ENCODE measurements around the gene KLRC2. TPM values are rescaled to one million over a fixed set of nuclear protein-coding genes. Genes with fewer than 3 reads are reported as not detected.
"Not testable (repeated sequence)": the region's sequence is repeated elsewhere in the genome, so short reads cannot be mapped to it uniquely, and the experiment has no call there.

Gene KLRC2
- total and polyA plus RNA-seq, 2 experiments from 2014 or later: 2.0 TPM; not detected in 1

DNA sequence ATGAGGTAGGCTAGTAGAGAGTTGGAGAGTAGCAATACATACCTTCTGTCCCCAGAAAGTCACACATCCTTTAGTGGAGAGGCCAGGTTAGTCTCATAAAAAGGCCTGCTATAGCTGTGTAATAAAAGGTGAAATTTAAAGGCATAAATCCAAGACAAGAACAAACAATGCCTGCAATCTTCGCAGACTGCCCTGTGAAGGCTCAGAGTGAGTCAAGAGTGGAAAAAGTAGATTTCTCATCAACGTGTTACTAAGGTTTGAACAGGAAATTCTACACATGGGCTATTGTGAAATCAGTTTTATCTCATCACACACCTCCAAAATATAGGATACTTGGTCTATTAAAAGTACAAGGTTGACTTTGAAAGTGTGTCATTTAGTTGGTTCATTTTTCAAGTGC lies 17.3 kb upstream of the KLRC2 start, which contains the start of gene KLRC1:
KLRC1 (minus strand) TSS at position 222 of the 400 bp plus-strand sequence. CDS start 2,221 bp downstream, outside the sequence.
- Histone ChIP-seq H3K36me3 (replicated peaks; ENCODE audit: insufficient read depth, low read depth) (no peaks in the 10 kb centered on the region), H3K27me3 (no peaks in the 10 kb centered on the region), H3K9me2 (replicated peaks; ENCODE audit: insufficient read depth) (no peaks in the 10 kb centered on the region), H3K4me1 (ENCODE audit: insufficient read depth) (no peaks in the 10 kb centered on the region), H3K79me2 (no peaks in the 10 kb centered on the region), H3K9me3 (ENCODE audit: low read depth) (no peaks in the 10 kb centered on the region), H3K27ac (no peak within 1 kb of the TSS), H3K4me3 (no peak within 1 kb of the TSS), H2AFZ (no peak within 1 kb of the TSS), H3K4me2 (no peak within 1 kb of the TSS), H4K20me1 (ENCODE audit: insufficient read depth, poor library complexity, severe bottlenecking) (no peaks in the 10 kb centered on the region)
- TF ChIP-seq, protein P1, sequence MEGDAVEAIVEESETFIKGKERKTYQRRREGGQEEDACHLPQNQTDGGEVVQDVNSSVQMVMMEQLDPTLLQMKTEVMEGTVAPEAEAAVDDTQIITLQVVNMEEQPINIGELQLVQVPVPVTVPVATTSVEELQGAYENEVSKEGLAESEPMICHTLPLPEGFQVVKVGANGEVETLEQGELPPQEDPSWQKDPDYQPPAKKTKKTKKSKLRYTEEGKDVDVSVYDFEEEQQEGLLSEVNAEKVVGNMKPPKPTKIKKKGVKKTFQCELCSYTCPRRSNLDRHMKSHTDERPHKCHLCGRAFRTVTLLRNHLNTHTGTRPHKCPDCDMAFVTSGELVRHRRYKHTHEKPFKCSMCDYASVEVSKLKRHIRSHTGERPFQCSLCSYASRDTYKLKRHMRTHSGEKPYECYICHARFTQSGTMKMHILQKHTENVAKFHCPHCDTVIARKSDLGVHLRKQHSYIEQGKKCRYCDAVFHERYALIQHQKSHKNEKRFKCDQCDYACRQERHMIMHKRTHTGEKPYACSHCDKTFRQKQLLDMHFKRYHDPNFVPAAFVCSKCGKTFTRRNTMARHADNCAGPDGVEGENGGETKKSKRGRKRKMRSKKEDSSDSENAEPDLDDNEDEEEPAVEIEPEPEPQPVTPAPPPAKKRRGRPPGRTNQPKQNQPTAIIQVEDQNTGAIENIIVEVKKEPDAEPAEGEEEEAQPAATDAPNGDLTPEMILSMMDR (IDR thresholded peaks at IDR 0.05; ENCODE audit: poor library complexity): no peak
- no peak for TF ChIP-seq EZH2phosphoT487 (IDR thresholded peaks at IDR 0.05; ENCODE audit: low read depth, severe bottlenecking, unreplicated experiment)
- no peak for TF ChIP-seq EZH2 (IDR thresholded peaks at IDR 0.05; ENCODE audit: borderline replicate concordance)
- no peak for DNase-seq (ENCODE audit: low spot score)
- 55% methylated on average over 2 of the region's 2 CpGs for WGBS (ENCODE audit: low lambda C conversion rate, missing lambda C conversion rate)

DNA sequence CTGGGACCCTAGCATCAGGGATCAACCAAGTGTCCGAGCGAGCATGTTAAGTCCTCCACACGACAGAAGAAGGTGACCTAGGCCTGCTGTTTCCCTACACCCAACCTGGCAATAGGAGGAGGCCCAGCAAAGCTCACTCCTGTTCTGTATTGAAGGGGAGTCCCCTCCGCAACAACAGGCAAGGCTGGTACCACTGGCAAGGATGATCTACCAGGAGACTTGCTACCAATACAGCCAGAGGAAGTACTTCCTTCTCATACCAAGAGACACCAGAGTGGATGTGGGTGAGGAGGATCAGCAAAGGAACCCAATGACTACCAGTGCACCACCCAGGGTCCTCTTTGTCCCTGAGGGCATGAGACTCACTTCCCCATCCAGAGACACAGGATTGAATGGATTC lies 12.4 kb upstream of the KLRC2 start:
- H3K9me2 ChIP-seq (replicated peaks; ENCODE audit: insufficient read depth): no peaks in the 10 kb centered on the region
- no peaks in the 10 kb centered on the region for H4K20me1 ChIP-seq (ENCODE audit: insufficient read depth, poor library complexity, severe bottlenecking)
- no peak overlapping the region for H3K4me3 ChIP-seq
- no peaks in the 10 kb centered on the region for H3K4me1 ChIP-seq (ENCODE audit: insufficient read depth)
- H3K4me2 ChIP-seq: no peak overlapping the region
- TF ChIP-seq, protein P1 (IDR thresholded peaks at IDR 0.05; ENCODE audit: poor library complexity): no peak
- TF ChIP-seq EZH2 (IDR thresholded peaks at IDR 0.05; ENCODE audit: borderline replicate concordance): no peak
- TF ChIP-seq EZH2phosphoT487 (IDR thresholded peaks at IDR 0.05; ENCODE audit: low read depth, severe bottlenecking, unreplicated experiment): no peak
- no peaks in the 10 kb centered on the region for H3K9me3 ChIP-seq (ENCODE audit: low read depth)
- H2AFZ ChIP-seq: no peak overlapping the region
- no peak overlapping the region for H3K27ac ChIP-seq
- DNase-seq (ENCODE audit: low spot score): no peak
- H3K36me3 ChIP-seq (replicated peaks; ENCODE audit: insufficient read depth, low read depth): no peaks in the 10 kb centered on the region
- H3K79me2 ChIP-seq: no peaks in the 10 kb centered on the region
- 90% methylated on average over 4 of the region's 4 CpGs for WGBS (ENCODE audit: low lambda C conversion rate, missing lambda C conversion rate)
- no peaks in the 10 kb centered on the region for H3K27me3 ChIP-seq

DNA sequence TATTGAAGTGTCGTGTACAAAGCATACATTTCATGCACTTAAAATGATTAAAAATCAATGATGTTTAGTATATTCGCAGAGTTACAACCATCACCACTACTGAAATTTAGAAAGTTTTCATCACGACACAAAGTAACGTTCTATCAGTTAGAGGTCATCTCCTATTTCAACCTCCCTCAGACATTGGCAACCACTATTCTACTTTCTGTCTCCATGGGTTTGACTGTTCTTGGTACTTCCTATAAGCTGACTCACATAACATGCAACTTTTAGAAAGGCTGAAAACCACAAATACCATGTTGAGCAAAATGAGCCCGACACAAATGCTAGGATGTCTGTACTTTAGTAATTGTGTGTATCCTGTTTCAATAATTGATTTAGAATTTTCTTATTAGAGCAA lies 10.2 kb upstream of the KLRC2 start:
- not testable (repeated sequence) for H3K4me1 ChIP-seq (ENCODE audit: insufficient read depth); H3K4me2 ChIP-seq; H3K36me3 ChIP-seq (replicated peaks; ENCODE audit: insufficient read depth, low read depth); H3K9me3 ChIP-seq (ENCODE audit: low read depth); DNase-seq (ENCODE audit: low spot score); H4K20me1 ChIP-seq (ENCODE audit: insufficient read depth, poor library complexity, severe bottlenecking); H3K79me2 ChIP-seq; H3K27ac ChIP-seq; H2AFZ ChIP-seq; H3K9me2 ChIP-seq (replicated peaks; ENCODE audit: insufficient read depth); H3K27me3 ChIP-seq; H3K4me3 ChIP-seq
- 92% methylated on average over 5 of the region's 5 CpGs for WGBS (ENCODE audit: low lambda C conversion rate, missing lambda C conversion rate)

DNA sequence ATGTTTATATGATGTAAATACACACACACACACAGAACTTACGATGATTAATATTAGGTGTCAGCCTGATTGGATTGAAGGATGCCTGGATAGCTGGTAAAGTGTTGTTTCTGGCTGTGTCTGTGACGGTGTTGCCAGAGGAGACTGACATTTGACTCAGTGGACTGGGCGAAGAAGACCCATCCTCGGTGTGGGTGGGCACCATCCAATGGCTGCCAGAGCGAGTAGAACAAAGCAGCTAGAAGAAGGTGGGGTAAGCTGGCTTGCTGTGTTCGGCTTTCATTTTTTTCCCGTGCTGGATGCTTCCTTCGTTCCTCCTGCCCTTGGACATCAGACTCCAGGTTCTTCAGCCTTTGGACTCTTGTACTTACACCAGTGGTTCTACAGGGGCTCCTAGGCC lies 5.3 kb upstream of the KLRC2 start:
- H3K79me2 ChIP-seq; H3K4me2 ChIP-seq; H3K9me3 ChIP-seq (ENCODE audit: low read depth); H3K9me2 ChIP-seq (replicated peaks; ENCODE audit: insufficient read depth); H3K4me3 ChIP-seq; H3K27me3 ChIP-seq; H2AFZ ChIP-seq; H3K27ac ChIP-seq; H3K4me1 ChIP-seq (ENCODE audit: insufficient read depth); H3K36me3 ChIP-seq (replicated peaks; ENCODE audit: insufficient read depth, low read depth); H4K20me1 ChIP-seq (ENCODE audit: insufficient read depth, poor library complexity, severe bottlenecking); DNase-seq (ENCODE audit: low spot score): not testable (repeated sequence)
- 92% methylated on average over 8 of the region's 8 CpGs for WGBS (ENCODE audit: low lambda C conversion rate, missing lambda C conversion rate)

DNA sequence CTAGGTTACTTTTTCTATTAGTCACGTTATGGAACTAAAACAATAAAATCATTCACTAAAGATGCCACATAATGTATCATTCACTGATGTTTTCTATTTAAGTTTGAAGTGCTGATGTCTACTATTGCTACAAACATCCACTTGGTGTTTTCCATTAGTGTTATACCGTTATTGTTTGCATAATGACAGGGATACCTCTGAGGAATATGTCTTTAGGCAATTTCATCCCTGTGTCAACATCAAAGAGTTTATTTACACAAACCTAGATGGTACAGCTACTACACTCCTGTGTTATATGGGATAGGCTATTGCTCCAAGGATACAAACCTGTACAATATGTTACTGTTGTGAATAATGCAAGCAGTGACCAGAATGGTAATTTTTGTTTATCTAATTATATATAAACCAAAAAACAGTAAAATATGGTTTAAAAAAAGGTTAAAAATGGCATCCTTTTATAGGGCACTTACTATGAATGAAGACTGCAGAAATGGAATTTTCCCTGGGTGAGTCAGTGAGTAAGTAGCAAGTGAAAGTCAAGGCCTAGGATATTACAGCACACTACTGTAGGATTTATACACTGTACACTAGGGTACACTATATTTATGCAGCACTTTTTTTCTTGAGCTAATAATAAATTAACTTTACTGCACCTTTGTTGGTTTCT lies 3.9 kb upstream of the KLRC2 start:
- DNase-seq (ENCODE audit: low spot score); H3K4me1 ChIP-seq (ENCODE audit: insufficient read depth); H3K79me2 ChIP-seq; H2AFZ ChIP-seq; H3K36me3 ChIP-seq (replicated peaks; ENCODE audit: insufficient read depth, low read depth); H3K4me2 ChIP-seq; H3K9me3 ChIP-seq (ENCODE audit: low read depth); H3K9me2 ChIP-seq (replicated peaks; ENCODE audit: insufficient read depth); H3K27me3 ChIP-seq; H3K4me3 ChIP-seq; H4K20me1 ChIP-seq (ENCODE audit: insufficient read depth, poor library complexity, severe bottlenecking); H3K27ac ChIP-seq: not testable (repeated sequence)
- 63% methylated on average over 2 of the region's 2 CpGs for WGBS (ENCODE audit: low lambda C conversion rate, missing lambda C conversion rate)

DNA sequence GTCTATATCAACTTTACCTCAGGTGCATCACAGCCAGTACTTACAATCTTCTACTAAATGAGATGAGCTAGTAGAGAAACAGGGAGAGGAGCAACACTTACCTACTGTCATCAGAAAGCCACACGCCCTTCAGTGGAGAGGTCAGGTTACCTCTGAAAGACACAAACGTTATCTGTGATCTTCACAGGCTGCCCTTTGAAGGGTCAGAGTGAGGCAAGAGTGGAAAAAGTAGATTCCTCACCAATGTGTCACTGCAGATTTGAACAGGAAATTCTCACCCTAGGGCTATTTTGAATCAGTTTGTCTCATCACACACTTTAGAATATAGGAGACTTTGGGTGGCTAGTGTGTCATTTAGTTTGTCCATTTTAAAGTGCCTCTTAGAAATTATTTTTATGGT lies 1.8 kb upstream of the KLRC2 start:
- not testable (repeated sequence) for H4K20me1 ChIP-seq (ENCODE audit: insufficient read depth, poor library complexity, severe bottlenecking); H3K79me2 ChIP-seq; H3K36me3 ChIP-seq (replicated peaks; ENCODE audit: insufficient read depth, low read depth); DNase-seq (ENCODE audit: low spot score); H3K4me3 ChIP-seq; H3K4me2 ChIP-seq; H3K9me3 ChIP-seq (ENCODE audit: low read depth); H3K27ac ChIP-seq; H3K27me3 ChIP-seq; H3K4me1 ChIP-seq (ENCODE audit: insufficient read depth); H2AFZ ChIP-seq; H3K9me2 ChIP-seq (replicated peaks; ENCODE audit: insufficient read depth)
- 0% methylated on average over 1 of the region's 2 CpGs for WGBS (ENCODE audit: low lambda C conversion rate, missing lambda C conversion rate)

DNA sequence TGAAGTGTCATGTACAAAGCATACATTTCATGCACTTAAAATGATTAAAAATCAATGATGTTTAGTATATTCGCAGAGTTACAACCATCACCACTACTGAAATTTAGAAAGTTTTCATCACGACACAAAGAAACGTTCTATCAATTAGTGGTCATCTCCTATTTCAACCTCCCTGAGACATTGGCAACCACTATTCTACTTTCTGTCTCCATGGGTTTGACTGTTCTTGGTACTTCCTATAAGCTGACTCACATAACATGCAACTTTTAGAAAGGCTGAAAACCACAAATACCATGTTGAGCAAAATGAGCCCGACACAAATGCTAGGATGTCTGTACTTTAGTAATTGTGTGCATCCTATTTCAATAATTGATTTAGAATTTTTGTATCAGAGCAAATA lies 5.2 kb downstream of the KLRC2 start:
- not testable (repeated sequence) for H2AFZ ChIP-seq; H3K36me3 ChIP-seq (replicated peaks; ENCODE audit: insufficient read depth, low read depth); H4K20me1 ChIP-seq (ENCODE audit: insufficient read depth, poor library complexity, severe bottlenecking); H3K4me2 ChIP-seq; H3K79me2 ChIP-seq; H3K27me3 ChIP-seq; DNase-seq (ENCODE audit: low spot score); H3K9me3 ChIP-seq (ENCODE audit: low read depth); H3K9me2 ChIP-seq (replicated peaks; ENCODE audit: insufficient read depth); H3K4me3 ChIP-seq; H3K4me1 ChIP-seq (ENCODE audit: insufficient read depth); H3K27ac ChIP-seq
- WGBS (ENCODE audit: low lambda C conversion rate, missing lambda C conversion rate): 89% methylated on average over 4 of the region's 4 CpGs

Data from hepatocyte (in vitro differentiated cells).